NCI-H2196 (cell line): ENCODE data around the gene CNTNAP5.
A peak's percentile ranks its signal among the peaks of the same experiment; 100 is the strongest.

Experiments used
- DNase-seq: peaks from one replicate; lab custom pipeline; 2025; ENCODE audit not compliant: unreplicated experiment; lab: John Stamatoyannopoulos, UW

The CNTNAP5 gene

DNA sequence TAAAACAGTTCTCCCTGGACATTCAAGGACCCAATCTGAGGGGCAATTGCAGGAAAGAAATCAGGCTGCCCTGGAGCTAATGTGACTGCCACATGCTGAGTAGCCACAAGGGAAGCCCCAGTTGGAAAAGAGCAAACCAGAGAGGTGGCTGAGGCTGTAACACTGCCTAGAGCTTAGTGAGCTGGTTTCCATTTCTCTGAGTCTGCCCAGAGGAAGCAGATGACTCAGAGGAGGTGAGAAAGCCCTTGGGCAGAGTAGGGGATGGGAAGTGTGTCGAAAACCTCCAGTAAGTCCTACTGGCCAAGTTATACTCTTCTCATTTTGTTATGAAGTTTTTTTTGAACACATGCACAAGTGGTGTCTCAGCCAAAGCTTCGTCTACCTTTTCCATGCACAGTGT is 753.0 kb downstream of the CNTNAP5 start:
- no peak for DNase-seq

DNA sequence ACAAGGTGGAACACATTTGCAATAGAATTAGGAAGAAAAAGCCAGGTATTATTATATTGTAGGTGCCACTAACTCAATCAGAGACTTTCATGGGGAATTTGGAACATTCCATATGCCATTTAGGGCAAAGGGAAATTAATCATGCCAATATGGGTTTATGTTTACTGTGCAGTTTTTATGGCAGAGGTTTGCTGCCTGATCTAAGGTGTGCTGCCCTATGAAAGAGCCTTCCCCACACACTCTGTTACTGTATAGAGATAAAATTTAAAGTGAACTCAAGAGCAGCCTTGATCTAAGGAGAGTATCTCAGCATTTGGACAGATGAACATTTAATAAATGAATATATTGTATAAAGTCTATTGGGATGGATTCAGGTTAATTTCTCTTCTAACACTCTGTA is 771.6 kb downstream of the CNTNAP5 start:
- DNase-seq, result no peak

DNA sequence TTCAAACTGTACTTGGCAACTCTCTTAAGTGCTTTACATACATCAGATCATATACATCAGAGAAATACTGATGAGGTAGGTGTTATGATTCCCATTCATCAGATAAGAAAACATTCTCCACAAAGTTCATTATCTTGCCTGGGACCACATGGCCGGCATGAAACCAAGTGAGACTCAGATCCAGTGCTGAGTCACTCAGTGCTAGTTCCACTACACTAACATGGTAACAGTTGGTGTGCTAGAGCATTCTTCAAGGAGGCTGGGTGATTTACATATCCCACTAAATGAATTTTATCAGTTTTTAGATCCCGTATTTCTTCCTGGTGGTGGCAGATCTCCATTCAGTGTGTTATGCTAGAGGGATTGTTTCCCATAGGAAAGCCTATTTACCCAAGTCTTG is 772.0 kb downstream of the CNTNAP5 start:
- no peak for DNase-seq

DNA sequence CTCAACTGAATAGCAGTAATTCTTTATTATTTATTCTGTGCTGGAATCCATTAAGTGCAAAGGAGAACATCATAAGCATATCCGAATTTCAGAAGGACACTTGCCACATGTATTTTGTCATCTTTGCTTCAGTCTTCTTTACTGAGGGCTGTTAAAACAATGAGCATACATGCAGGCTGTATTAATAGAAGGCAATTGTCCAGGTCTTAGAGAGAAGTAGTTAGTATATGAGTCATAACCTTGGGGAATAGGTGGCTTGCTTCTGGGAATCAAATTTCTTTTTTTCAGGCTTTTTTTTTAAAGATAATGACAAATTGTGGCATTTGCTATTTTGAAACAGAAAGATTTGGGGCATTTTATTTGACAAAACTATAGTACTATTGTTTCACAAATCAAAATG is 773.5 kb downstream of the CNTNAP5 start:
- no peak for DNase-seq

DNA sequence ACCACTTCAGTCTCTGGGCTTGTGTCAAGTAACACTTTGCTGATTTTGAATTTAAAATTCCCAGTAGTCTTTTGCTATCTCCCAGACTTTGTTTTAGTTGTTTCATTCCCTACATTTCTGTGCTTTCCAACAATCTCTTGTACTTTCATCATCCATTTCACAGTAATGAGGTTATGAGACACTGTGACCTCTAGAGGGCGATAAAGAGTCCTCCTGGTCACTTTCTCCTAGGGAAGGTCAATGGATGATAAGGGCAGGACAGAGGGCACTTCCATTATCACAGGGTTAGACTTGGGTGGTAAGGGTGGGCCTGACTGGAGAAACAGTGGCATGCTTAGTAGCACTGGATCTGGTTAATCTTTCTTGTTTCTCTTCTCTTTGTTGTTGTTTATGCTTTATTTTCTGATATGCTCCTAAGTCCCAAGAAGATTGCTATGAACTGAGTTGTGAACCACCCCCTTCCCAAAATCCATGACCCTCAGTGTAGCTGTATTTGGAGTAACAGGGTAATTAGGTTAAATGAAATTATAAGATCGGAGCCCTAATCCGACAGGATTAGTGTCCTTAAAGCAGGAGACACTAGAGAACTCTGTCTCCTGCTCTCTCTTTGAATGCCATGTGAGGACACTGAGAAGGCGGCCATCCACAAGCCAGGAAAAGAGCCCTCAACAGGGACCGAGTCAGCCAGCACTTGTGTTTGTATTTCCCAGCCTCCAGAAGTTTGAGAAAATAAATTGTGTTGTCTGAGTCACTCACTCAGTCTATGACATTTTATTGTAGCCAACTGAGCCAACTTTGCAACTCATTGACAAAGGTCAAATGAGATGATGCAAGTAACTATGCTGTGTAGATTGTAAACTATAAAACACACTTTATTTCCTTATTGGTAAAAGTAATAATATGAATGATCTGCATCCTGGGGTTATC is 779.2 kb downstream of the CNTNAP5 start:
- peak; percentile 52 for DNase-seq

DNA sequence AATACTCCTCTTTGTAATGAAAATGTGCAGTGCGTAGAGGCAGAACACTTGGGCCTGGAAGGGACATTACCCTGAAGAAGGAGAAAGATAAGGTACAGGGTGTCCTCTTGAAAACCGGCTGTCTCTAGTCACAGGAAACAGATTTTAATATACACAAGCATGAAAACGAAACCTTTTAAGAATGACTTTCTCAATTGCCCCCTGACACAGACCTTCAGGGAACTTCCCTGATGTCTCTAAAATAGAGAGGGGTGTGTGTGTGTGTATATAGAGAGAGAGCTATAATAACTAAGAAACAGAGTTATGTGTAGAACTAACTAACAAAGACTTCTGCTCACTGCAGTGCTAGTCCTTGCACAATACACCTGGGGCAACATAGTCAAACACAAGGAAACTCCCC is 780.0 kb downstream of the CNTNAP5 start:
- no peak for DNase-seq

DNA sequence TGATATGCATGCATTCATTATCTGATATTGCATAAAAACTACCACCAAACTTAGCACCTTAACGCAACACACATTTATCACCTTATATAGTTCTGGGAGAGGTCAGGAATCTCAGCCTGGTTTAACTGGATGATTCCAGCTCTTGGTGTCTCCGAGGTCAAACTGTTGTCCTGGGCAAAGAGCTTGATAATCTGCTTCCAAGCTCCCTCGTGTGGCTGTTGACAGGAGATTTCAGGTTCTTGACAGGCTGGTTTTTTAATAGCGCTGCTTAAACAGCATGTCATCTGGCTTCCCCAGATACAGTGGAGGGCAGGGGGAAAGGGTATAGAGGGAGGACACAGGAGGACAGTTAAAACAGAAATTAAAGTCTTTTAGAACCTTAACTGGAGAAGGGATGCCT is 785.0 kb downstream of the CNTNAP5 start:
- DNase-seq, result peak; percentile 17

DNA sequence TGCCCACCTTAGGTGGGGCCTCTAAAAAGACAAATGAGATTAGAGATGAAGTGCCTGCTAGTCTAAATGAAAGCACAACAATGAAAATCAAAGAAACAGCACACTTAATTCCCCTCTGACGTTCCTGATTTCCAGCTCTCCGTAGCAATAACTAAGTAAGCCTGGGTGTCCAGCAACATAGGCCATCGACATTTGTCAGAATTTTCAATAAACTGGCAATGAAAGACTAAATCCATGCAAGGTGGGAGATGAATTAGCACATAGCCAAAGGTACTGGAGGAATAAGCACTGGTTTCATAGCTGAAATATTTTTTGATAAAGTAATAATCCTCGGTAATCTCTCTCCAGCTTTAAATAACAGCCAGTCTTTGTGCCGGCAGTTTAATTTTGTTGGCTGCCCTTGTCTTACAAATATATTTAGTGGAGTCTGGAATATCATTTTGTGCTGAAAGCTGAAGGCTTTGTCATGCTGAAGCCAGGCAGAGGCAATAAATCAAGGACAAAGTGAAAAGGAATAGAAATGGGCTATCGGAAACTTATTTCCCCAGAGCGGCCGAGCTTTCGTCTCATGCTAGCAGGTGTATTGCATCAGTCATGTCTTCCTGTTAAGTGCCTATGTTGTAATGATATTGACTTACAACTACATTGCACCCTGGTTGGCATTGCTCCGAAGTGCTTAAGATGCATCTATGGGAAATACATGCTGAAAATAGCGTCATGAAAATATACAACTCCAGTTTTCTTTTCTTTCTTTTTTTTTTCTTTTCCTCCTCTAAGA is 790.1 kb downstream of the CNTNAP5 start:
- DNase-seq, result no peak

DNA sequence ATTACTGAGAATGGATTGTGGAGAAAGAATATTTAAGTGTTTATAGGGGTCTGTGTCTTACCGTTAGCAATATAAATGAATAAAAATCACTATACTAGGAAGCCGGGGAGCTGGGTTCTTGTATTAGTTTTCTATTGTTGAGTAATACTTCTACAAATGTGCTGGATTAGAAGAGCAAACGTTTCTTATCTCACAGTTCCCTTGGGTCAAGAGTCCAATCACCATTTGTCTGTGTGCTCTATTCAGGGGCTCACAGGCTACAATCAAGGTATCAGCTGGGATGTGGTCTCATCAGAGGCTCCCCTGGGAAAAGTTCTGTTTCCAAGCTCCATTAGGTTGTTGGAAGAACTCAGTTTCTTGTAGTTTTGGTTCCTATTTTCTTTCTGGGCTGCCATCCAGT is 790.9 kb downstream of the CNTNAP5 start:
- no peak for DNase-seq

DNA sequence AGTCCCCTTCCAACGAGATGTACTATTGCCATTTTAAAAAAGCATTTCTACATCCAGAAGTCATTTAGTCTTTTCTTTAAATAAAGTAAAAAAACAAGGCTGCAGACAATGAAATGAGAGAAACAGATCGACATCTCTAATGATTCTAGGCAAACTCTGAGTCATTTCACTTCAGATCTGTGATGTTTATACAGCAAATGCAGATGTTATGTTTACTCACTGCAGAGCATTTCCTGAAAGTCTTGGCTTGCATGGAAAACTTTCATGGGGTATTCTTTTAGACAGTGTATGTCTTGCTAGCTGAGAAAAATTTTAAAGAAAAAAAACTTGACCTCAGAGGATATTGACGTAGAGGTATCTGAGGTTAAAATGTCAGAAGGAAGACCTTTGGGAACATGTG is 797.4 kb downstream of the CNTNAP5 start:
- DNase-seq, result no peak

DNA sequence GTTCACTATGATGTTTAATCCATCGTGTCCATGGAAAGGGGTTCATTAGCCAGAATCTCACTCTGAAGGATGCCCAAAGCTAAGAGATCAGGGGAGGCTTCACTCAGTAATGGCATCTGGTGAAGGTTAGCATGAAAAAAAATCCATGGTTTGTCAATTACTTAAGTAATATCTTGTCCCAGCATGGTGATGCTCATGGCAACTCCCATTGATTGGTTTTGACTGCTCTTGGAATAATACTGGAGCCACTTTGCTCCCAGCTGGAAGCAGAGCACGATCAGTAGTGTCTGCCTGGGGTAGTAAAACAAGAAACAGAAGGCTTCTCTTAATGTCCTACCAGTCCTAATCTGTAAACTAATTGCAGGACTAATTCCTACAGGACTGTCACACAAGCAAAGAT is 799.4 kb downstream of the CNTNAP5 start:
- DNase-seq, result no peak

DNA sequence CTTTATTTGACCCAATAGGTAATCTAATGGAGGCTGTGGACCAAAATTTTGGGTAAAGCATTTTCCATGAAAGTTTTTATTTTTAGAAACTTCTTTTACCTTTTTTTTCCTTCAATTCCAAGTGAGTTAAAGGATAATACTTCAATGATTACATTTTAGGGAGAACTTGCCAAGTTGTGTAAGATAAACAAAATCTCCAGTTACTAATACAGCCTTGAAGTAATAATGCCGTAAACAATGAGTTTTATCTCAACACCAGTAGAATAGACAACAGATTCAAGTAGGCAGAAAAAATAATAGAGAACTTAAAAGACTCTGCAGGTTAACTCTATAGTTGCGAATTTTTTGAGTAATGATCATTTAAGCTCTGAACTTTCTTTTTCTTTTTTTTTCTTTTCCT is 807.4 kb downstream of the CNTNAP5 start:
- DNase-seq, result no peak

DNA sequence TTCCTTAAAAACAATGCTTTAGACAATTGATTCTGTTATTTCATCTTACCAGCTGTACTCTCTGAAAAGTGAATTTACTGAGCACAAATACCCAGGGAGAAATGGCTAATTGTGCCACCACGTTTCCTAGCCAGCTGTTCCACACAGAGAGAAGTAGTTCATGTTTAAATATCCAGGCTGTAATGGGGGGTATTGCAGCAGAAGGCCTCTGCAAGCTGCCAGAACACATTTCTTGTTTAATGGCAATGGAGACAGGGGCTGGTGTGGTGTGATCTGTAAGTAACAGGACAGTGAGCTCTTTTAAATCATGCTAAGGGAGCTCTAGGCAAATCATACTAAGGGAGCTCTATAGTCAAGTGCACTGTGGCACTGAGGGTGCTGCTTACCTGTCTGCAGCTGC is 809.2 kb downstream of the CNTNAP5 start:
- no peak for DNase-seq

DNA sequence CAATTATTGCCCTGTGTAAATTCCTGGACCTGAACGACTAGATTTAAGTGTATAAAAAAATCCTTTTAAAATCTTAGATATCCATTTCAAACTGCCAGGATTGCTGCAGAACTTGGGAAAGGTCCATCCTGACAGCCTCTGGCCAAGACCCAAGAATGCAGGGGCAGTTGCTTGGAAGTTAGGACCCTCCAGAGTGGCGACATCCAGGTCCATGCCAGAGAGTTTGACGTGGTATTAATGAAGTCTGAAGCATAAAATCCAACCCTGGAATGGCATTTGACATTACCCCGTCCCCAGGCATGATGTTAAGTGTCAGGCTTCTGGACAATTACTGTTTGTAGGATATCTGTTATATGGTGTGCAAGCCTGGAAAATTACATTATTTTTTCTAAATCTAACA is 810.2 kb downstream of the CNTNAP5 start:
- DNase-seq, result no peak

DNA sequence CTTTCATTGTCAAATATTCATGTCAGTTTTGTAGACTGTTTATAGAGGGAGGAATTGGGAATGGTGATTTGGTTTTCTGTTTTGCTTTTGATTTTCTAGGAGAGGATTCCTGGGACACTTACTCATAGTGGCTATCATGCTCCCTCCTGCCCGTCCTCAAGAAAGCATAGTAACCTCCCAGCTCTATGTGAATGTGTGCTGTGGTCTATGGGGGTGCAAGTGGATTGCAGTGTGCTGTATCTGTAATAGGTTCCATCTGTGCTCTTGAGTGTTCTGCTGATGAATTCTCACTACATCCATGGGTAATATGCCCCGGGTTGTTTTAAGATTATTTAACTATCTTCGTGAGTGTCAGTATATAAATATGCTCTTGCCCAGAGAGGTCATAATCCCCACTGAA is 811.3 kb downstream of the CNTNAP5 start:
- DNase-seq, result no peak

DNA sequence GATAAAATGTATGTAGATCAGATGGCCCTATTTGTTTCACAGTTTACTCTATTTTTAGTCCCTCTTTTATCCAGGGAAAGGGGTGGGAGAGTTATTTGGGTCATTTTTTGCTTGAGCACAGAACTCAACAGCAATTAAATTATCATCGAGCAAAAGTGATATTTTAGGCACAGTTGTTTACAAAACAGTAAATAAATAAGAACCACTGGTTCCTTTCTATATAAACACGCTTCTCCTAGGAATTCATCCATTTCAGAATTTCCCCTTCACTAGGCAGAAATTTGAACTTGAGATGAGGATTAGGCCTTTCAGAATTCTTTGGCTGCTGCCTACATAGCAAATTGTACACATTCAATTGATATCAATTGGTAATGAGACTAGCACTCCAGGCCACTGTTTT is 812.4 kb downstream of the CNTNAP5 start:
- no peak for DNase-seq

DNA sequence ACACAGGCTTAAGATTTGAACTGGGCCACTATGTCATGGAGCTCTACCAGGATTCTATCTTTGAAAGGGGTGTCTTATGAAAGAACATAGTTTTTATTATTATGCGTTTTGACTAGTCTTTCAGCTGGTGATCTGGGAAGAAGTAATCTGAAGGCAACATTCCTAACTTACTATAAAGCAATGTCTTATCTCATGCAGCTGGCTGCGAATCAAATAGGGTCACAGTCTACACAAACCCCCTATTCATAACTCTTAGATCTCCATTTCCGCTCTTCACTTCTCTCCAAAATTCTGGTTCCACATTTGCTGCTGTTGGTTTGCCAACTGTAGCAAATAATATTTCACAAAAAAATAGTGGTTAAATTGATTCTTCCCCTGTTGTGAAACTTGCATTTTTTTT is 813.3 kb downstream of the CNTNAP5 start:
- DNase-seq, result no peak

DNA sequence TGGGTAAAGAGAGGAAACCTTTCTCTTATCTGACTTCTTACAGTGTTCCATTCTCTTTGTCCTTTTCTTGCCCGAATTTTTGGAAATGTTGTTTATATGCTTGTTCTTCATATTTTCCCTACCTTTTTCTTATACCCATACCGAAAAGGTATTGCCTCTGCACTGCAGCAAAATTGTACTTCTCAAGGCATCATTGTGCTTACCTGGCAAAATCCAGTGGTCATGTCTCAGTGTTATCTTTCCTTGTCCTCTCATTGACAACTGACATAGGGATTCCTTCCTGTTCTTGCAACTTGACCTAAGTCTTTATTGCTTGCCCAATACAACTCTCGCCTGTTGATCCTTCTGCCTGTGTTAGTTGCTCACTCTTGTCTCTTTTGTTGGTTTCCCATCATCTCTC is 842.2 kb downstream of the CNTNAP5 start:
- DNase-seq, result no peak

DNA sequence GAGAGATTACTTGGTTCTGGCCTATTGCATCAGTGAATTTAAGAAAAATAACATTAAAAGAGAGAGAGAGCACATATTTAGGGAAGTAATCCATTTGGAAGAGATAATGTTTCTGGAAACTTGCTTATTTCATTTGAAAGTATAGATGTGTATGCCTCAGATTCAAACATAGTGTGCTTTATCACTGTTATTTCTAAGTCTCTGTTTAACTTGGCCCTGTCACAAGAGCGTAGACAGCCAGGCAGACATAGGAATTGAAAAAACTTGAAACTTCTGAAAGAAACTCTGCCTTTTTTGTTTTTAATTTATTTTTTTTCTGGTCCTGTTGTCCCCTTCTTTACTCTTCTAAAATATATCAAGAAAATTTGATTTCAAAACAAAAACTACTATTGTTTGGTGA is 849.1 kb downstream of the CNTNAP5 start:
- no peak for DNase-seq

DNA sequence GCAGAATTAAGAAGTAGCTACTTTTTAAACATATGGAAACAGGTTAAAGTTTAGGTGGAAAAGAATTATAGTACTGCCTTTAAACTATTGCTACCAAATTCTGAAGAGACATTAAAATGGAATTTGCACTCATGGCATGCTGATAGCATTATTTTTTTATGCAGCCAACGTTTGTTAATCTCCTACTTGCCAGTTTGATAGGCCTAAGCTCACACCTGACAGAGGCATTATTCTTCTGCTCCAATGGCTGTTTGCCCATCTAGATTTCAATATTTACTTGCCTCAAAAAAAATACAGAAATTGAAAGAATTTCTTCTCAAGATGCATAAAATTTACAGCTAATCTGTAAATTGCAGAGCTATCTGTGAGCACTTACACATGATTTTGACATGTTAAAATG is 849.6 kb downstream of the CNTNAP5 start:
- no peak for DNase-seq

DNA sequence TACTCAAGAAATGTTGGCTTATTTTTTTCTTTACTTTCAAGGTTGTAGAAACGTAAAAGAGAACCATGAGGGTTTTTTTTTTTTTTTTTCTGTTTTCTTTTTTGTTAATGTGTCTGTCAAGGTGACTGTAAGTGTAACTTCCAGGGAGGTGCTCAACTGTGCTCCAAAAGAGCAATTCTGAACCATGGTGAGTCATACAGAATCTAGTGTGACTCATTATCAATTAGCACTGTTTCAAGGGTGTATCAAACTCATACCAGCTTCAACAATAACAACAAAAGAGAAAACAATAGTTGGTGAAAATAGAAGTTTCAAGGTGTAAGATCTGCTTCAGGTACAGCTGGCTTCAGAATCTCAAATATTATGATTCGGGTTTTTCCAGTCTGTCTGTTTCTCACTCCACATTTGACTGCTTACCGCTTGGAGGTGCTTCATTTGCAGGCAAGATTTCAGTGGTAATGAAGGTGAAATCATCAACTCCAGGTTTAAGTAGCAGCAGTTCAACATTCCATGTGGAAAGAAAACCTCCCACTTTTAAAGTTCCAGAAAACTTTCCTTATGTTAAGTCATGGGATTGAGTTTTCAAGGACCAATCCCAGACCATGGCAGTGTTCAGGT is 850.6 kb downstream of the CNTNAP5 start:
- DNase-seq, result no peak

DNA sequence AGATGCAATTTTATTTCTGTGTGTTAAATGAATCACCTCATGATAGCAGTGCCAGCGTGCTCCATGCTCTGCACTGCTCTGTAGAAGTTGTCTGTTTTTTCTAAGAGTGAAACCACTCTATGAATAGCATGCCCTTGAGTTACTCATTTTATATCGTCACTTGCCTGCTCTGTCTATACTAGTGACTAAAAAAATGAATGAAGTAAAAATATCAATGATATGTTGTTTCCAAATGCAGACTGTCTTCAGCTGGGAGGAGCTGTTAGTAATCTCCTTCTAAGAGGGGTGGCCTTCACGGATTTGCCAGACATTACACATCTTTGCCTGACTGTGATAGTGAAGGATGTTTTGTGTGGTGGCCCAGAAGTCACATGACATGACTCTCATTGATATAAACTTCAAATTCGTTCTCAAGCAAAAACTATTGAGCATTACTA is 852.1 kb downstream of the CNTNAP5 start:
- DNase-seq, result no peak
